HepG2 (cell line): ENCODE data around the gene ADAMTS16. TPM values are rescaled to one million over a fixed set of nuclear protein-coding genes. Genes with fewer than 3 reads are reported as not detected.

ENCODE experiments used
- ATAC-seq: fragments of 200-7000 bp; cut with Tn5 transposase; 3 replicates; pipeline ENCODE4 v1.9.1; 2020; ENCODE audit warnings: mild to moderate bottlenecking, moderate library complexity
- BruUV-seq: library from RNA; stranded (reverse); fragments of 400-500 nt; replicated peaks from 2 replicates; lab custom pipeline; 2021; lab: Mats Ljungman, UMichigan
- CTCF ChIA-PET: fragments of 300-600 bp; formaldehyde crosslinking; extraction: SDS; loops from one replicate; lab custom pipeline; 2021; ENCODE audit warnings: low total read pairs, inconsistent platforms, low intra/inter-chr PET ratio; lab: Yijun Ruan, JAX
- POLR2A ChIA-PET: fragments of 350-600 bp; sonication (Branson Sonifier 250); formaldehyde crosslinking; loops from one replicate; lab custom pipeline; 2020; ENCODE audit warnings: antibody characterized with exemption, inconsistent platforms; lab: Yijun Ruan, JAX
- DNase-seq: peaks from one replicate; pipeline ENCODE4 v3.0.0-alpha.2; 2015; ENCODE audit warnings: low spot score
- FAIRE-seq: peaks from 3 replicates; lab custom pipeline; 2011; peaks lifted over from hg19 to GRCh38; lab: Jason Lieb, UNC
- H2AFZ ChIP-seq: one replicate; pipeline ENCODE4 v1.6.1; 2011; ENCODE audit warnings: low read length, inconsistent platforms
- H3K27ac ChIP-seq: fragments of 300-600 bp; 3 replicates; pipeline ENCODE4 v1.8.0; 2011; ENCODE audit warnings: mixed run types, mild to moderate bottlenecking, mixed read lengths, low read length, inconsistent platforms; ENCODE audit not compliant: insufficient read depth; ENCODE audit errors: extremely low read length
- H3K27me3 ChIP-seq, 2 experiments: fragments of 200-600 bp in 1 of 2; 2 replicates in 1 of 2; 3 replicates in 1 of 2; pipeline versions ENCODE4 v1.6.0 to v1.8.0; 2011; ENCODE audit warnings: low read length in 2 of 2, mild to moderate bottlenecking in 2 of 2, moderate library complexity in 2 of 2, inconsistent platforms in 1 of 2; ENCODE audit not compliant: insufficient read depth in 2 of 2, control insufficient read depth in 1 of 2
- H3K36me3 ChIP-seq, 2 experiments: fragments of 200-600 bp in 1 of 2; replicated peaks in 1 of 2; 2 replicates in 1 of 2; 3 replicates in 1 of 2; pipeline versions ENCODE4 v1.5.1 to v1.8.0; 2011; ENCODE audit warnings: low read length in 2 of 2, inconsistent platforms in 1 of 2; ENCODE audit not compliant: insufficient read depth in 2 of 2, control insufficient read depth in 1 of 2
- H3K4me1 ChIP-seq: 2 replicates; pipeline ENCODE4 v1.5.1; 2012; ENCODE audit warnings: low read length, inconsistent platforms; ENCODE audit not compliant: insufficient read depth
- H3K4me2 ChIP-seq: 2 replicates; pipeline ENCODE4 v1.6.0; 2011; ENCODE audit warnings: low read depth, low read length, inconsistent platforms
- H3K4me3 ChIP-seq, 3 experiments: fragments of 200-600 bp in 1 of 3; sonication (generic), shearing (Covaris generic) in 1 of 3; replicated peaks in 1 of 3; 2 replicates each; pipeline ENCODE4 v1.5.1; 2011 to 2016; ENCODE audit warnings: low read length in 3 of 3, inconsistent platforms in 2 of 3, low read depth in 2 of 3, mild to moderate bottlenecking in 2 of 3, control low read depth in 1 of 3, mixed read lengths in 1 of 3; ENCODE audit not compliant: insufficient read depth in 1 of 3
- H3K79me2 ChIP-seq: one replicate; pipeline ENCODE4 v1.6.1; 2011; ENCODE audit warnings: low read length, inconsistent platforms; ENCODE audit not compliant: insufficient read depth
- H3K9ac ChIP-seq: 2 replicates; pipeline ENCODE4 v1.6.0; 2011; ENCODE audit warnings: mild to moderate bottlenecking, low read depth, low read length, inconsistent platforms; ENCODE audit not compliant: insufficient read depth
- H3K9me3 ChIP-seq: 2 replicates; pipeline ENCODE4 v1.5.1; 2012; ENCODE audit warnings: mild to moderate bottlenecking, low read length
- H4K20me1 ChIP-seq: 2 replicates; pipeline ENCODE4 v1.6.0; 2011; ENCODE audit warnings: inconsistent platforms, mild to moderate bottlenecking, low read length, moderate library complexity; ENCODE audit not compliant: insufficient read depth
- CREM ChIP-seq, 2 experiments: sonication (generic) in 1 of 2; formaldehyde crosslinking in 1 of 2; IDR thresholded peaks; 2 replicates each; pipeline versions ENCODE4 v1.4.0 to v1.6.1; 2016 to 2020; ENCODE audit warnings: antibody characterized with exemption in 1 of 2, mild to moderate bottlenecking in 1 of 2, missing genetic modification reagents in 1 of 2
- ETV5 ChIP-seq: IDR thresholded peaks from 2 replicates; pipeline ENCODE4 v1.6.1; 2018; ENCODE audit warnings: missing biosample characterization, missing genetic modification reagents, inconsistent platforms, borderline replicate concordance
- EZH2 ChIP-seq: conservative IDR thresholded peaks from 2 replicates; pipeline ENCODE4 v1.6.1; 2012; ENCODE audit warnings: mild to moderate bottlenecking, low read depth, low read length, moderate library complexity
- FOXA3 ChIP-seq: IDR thresholded peaks from 2 replicates; pipeline ENCODE4 v1.6.1; 2016; ENCODE audit warnings: missing genetic modification reagents, missing compliant biosample characterization
- MBD4 ChIP-seq: IDR thresholded peaks from 2 replicates; pipeline ENCODE4 v1.6.1; 2012; ENCODE audit warnings: low read length, inconsistent platforms, borderline replicate concordance
- MBNL3 ChIP-seq: fragments of 250-450 bp; sonication (Bioruptor Pico); conservative IDR thresholded peaks from 2 replicates; pipeline ENCODE4 v1.8.0; 2022; ENCODE audit warnings: mild to moderate bottlenecking, inconsistent platforms
- TOPORS ChIP-seq: sonication (generic); formaldehyde crosslinking; IDR thresholded peaks from 2 replicates; pipeline ENCODE4 v1.8.0; 2023; ENCODE audit warnings: mild to moderate bottlenecking, missing genetic modification reagents
- XBP1 ChIP-seq: sonication (generic); formaldehyde crosslinking; IDR thresholded peaks from 2 replicates; pipeline ENCODE4 v1.5.0; 2020; ENCODE audit warnings: missing genetic modification reagents
- ZC3H13 ChIP-seq: sonication (generic); formaldehyde crosslinking; IDR thresholded peaks from 2 replicates; pipeline ENCODE4 v1.8.1; 2023; ENCODE audit warnings: mild to moderate bottlenecking, missing genetic modification reagents, moderate library complexity
- ZNF644 ChIP-seq: IDR thresholded peaks from 2 replicates; pipeline ENCODE4 v1.6.1; 2016; ENCODE audit warnings: low read depth
- ZNF670 ChIP-seq: sonication (generic); formaldehyde crosslinking; IDR thresholded peaks from 2 replicates; pipeline ENCODE4 v1.8.0; 2022; ENCODE audit warnings: mild to moderate bottlenecking, missing genetic modification reagents, borderline replicate concordance
- ZNF841 ChIP-seq: sonication (generic); formaldehyde crosslinking; IDR thresholded peaks from 2 replicates; pipeline ENCODE4 v1.8.1; 2023; ENCODE audit warnings: missing genetic modification reagents, borderline replicate concordance
- ZZZ3 ChIP-seq: sonication (generic); formaldehyde crosslinking; IDR thresholded peaks from 2 replicates; pipeline ENCODE4 v1.4.0; 2020; ENCODE audit warnings: missing genetic modification reagents, mild to moderate bottlenecking, borderline replicate concordance
- WGBS: methylation state at CpG from one replicate; pipeline ENCODE4 v1.1.6; 2017; ENCODE audit warnings: low lambda C conversion rate; 5-methylcytosine and 5-hydroxymethylcytosine counted together
- in situ Hi-C: cut with HindIII; loops from 2 replicates; pipeline ENCODE4 v1.10.0; 2017; ENCODE audit warnings: low pct_unique_long_range_greater_than_20kb; ENCODE audit not compliant: extremely low pct_ligation_motif_present
- intact Hi-C: fragments of 100-400 bp; cut with micrococcal nuclease; formaldehyde crosslinking; loops from one replicate; pipeline ENCODE4 v1.10.0; 2022; ENCODE audit not compliant: unreplicated experiment
- polyA plus RNA-seq, 8 experiments: library from polyadenylated mRNA; depleted of rRNA in 3 of 8; stranded (reverse) in 7 of 8; unstranded in 1 of 8; fragments of >200 nt; fragmentation: Illumina TruSeq in 4 of 8; extraction: Trizol in 4 of 8; gene quantifications; 2 replicates each; pipeline versions ENCODE4 v1.2.1 to v1.2.3, GENCODE V29; 2011 to 2016; ENCODE audit warnings: low read depth in 4 of 8, missing spikeins in 1 of 8, mixed read lengths in 1 of 8; ENCODE audit not compliant: insufficient read depth in 1 of 8
- total RNA-seq, 5 experiments: library from RNA; depleted of rRNA; stranded (reverse); fragments of >200 nt; fragmentation: Illumina TruSeq; extraction: Trizol; gene quantifications; 2 replicates each; pipeline ENCODE4 v1.2.3, GENCODE V29; 2016; ENCODE audit warnings: low read depth in 1 of 5
- TF ChIP-seq, protein P1 (sequence below): sonication (generic); formaldehyde crosslinking; IDR thresholded peaks from 2 replicates; pipeline ENCODE4 v1.8.1; 2023; ENCODE audit warnings: mild to moderate bottlenecking, moderate library complexity, missing genetic modification reagents

ADAMTS16 gene
- total and polyA plus RNA-seq, 2 of the 13 experiments (the other 11 are each of a cell fraction or from before 2014, with no cell fraction given) = 0.02 to 0.03 TPM

DNA sequence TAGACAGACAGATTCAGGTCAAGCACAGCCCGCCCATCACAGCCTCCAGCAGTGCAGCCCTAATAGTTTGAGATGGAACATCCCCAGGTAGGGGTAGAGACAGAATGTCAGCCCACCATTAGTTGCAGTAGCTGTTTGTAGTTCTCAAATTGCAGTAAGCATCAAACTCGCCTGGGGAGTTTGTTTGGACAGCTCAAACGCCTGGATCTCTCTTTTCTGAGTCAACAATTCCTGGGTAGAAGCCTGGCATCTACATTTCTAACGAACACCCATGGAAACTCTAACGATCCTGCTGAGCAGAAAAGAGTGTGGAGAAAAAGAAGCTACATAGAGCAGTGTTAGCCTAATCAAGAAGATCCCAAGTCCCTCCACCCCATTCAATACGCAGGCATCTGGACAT is 59.4 kb downstream of the ADAMTS16 start (continued):
- TF ChIP-seq, protein P1, sequence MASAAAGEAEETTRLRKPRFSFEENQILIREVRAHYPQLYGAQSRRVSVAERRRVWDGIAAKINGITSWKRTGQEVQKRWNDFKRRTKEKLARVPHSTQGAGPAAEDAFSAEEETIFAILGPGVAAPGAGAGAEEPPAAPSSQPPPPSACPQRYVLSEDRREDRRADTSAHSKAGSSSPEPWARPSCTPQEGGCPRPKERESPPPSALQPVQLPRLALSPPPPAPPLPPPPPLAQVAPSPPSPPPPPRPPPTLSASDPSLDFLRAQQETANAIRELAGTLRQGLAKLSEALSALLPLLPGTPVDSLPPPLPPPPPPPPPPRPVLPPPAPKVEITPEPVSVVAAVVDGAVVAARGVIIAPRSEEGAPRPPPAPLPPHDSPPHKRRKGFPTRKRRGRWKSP (CRISPR knock-in tag) = no peak
- no peak for TF ChIP-seq FOXA3 (CRISPR knock-in tag)
- no peak for TF ChIP-seq ZNF644 (CRISPR knock-in tag)

DNA sequence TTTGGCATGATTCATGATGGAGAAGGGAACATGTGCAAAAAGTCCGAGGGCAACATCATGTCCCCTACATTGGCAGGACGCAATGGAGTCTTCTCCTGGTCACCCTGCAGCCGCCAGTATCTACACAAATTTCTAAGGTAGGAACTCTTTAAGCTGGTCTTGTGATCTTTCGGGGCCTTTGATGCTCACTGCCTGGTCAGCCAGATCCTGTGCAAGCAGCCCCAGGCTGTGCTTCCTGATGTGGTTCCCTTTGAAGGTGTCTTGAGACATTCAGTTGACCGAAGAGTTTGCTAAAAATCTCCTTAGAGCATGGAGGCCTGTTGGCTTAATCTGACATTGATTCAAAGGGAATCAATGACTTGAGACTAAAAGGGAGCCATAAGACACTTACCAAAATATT is 60.0 kb downstream of the ADAMTS16 start:
- POLR2A ChIA-PET = no interaction called here
- Histone ChIP-seq H3K79me2 (no peaks in the 10 kb centered on the region), H3K4me2 (no peak overlapping the region), H4K20me1 (no peaks in the 10 kb centered on the region), H3K4me3 (no peak overlapping the region), H3K36me3 (no peaks in the 10 kb centered on the region), H3K27me3 (no peaks in the 10 kb centered on the region; a peak in 1 of 5 replicates), H3K27ac (no peak overlapping the region), H3K9ac (no peak overlapping the region), H3K9me3 (no peaks in the 10 kb centered on the region), H2AFZ (no peak overlapping the region), H3K4me1 (no peaks in the 10 kb centered on the region)
- in situ Hi-C loops = no loop called here
- CTCF ChIA-PET = no interaction called here
- TF ChIP-seq ETV5 = no peak
- no peak for TF ChIP-seq EZH2
- TF ChIP-seq MBD4 = no peak
- intact Hi-C loops = no loop called here
- FAIRE-seq (no peak), ATAC-seq (no peak), DNase-seq (no peak)
- WGBS = 56% methylated on average over 5 of the region's 5 CpGs
- BruUV-seq = no TSS peak

DNA sequence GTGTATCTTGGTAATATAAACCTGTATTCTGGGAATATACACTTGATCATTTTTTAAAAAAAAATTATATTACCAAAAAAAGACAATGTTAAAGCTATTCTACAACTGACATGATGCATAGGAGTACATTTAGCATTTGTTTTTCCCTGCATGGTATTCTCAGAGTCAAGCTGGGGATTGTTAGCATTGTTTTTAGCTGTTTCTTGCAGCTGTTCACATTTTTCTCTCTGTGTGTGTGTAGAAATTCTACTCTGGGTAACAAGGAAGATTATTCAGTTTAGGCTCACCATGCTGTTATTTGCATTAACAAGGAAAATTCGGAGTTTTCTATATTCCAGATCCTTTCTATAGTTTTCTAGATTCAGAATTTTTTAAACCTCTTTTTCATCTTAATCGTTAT is 62.2 kb downstream of the ADAMTS16 start:
- ATAC-seq (no peak), FAIRE-seq (no peak), DNase-seq (no peak)
- Histone ChIP-seq H2AFZ (no peak overlapping the region), H3K4me3 (no peak overlapping the region), H3K4me1 (no peaks in the 10 kb centered on the region), H3K9me3 (no peaks in the 10 kb centered on the region), H3K27me3 (no peaks in the 10 kb centered on the region; a peak in 1 of 5 replicates), H3K4me2 (no peak overlapping the region), H3K27ac (no peak overlapping the region), H4K20me1 (no peaks in the 10 kb centered on the region), H3K36me3 (no peaks in the 10 kb centered on the region), H3K9ac (no peak overlapping the region), H3K79me2 (no peaks in the 10 kb centered on the region)
- in situ Hi-C loops = no loop called here
- no TSS peak for BruUV-seq
- POLR2A ChIA-PET = no interaction called here
- CTCF ChIA-PET = no interaction called here
- intact Hi-C loops = no loop called here
- WGBS = 8% methylated on average over 2 of the region's 2 CpGs
- TF ChIP-seq MBNL3 (CRISPR knock-in tag) = no peak
- no peak for TF ChIP-seq ZNF670 (CRISPR knock-in tag)
- no peak for TF ChIP-seq ZNF841 (CRISPR knock-in tag)
- no peak for TF ChIP-seq CREM (IDR thresholded peaks at IDR 0.05)
- TF ChIP-seq CREM (CRISPR knock-in tag; IDR thresholded peaks at IDR 0.05) = no peak
- no peak for TF ChIP-seq XBP1 (CRISPR knock-in tag)
- no peak for TF ChIP-seq ZC3H13 (CRISPR knock-in tag)
- no peak for TF ChIP-seq ZZZ3 (CRISPR knock-in tag)
- TF ChIP-seq TOPORS = no peak
